Right atrium auricular region (tissue), 2 donors: ENCODE measurements around the gene SIRPB2. TPM values are rescaled to one million over a fixed set of nuclear protein-coding genes. Genes with fewer than 3 reads are reported as not detected.

Experiments used
- DNase-seq: peaks from one replicate; pipeline ENCODE4 v3.0.0-alpha.2; 2019; ENCODE audit warnings: low spot score
- H3K27ac ChIP-seq, 2 donors: fragments of 200-600 bp; sonication (generic); 1 replicate in 1 of 2; 2 replicates in 1 of 2; pipeline ENCODE4 v1.5.1; 2016 to 2019
- H3K27me3 ChIP-seq, 2 donors: fragments of 200-600 bp; sonication (generic); one replicate each; pipeline versions ENCODE4 v1.5.1 to v1.6.0; 2017 to 2019
- H3K36me3 ChIP-seq: fragments of 200-600 bp; sonication (generic); one replicate; pipeline ENCODE4 v1.5.1; 2016
- H3K4me1 ChIP-seq, 2 donors: fragments of 200-600 bp; sonication (generic); one replicate each; pipeline versions ENCODE4 v1.5.1 to v1.6.0; 2017 to 2019
- H3K4me3 ChIP-seq, 2 donors: fragments of 200-600 bp; sonication (generic); 1 replicate in 1 of 2; 2 replicates in 1 of 2; pipeline ENCODE4 v1.5.1; 2017 to 2019; ENCODE audit warnings: mild to moderate bottlenecking in 1 of 2, moderate library complexity in 1 of 2
- H3K9me3 ChIP-seq, 2 donors: fragments of 200-600 bp; sonication (generic); one replicate each; pipeline ENCODE4 v1.5.1; 2019
- total RNA-seq, 2 donors: library from RNA; depleted of rRNA; stranded (reverse); fragments of >200 nt; gene quantifications; one replicate each; pipeline ENCODE4 v1.1.0, GENCODE V29; 2016
- TF ChIP-seq, protein P1 (sequence below), 2 donors: fragments of 200-600 bp; sonication (generic); IDR thresholded peaks; one replicate each; pipeline ENCODE4 v1.5.1; 2019; ENCODE audit warnings: antibody characterized with exemption in 2 of 2

SIRPB2 gene
- total RNA-seq, 2 donors from 2014 or later: 2.6 to 4.4 TPM

DNA sequence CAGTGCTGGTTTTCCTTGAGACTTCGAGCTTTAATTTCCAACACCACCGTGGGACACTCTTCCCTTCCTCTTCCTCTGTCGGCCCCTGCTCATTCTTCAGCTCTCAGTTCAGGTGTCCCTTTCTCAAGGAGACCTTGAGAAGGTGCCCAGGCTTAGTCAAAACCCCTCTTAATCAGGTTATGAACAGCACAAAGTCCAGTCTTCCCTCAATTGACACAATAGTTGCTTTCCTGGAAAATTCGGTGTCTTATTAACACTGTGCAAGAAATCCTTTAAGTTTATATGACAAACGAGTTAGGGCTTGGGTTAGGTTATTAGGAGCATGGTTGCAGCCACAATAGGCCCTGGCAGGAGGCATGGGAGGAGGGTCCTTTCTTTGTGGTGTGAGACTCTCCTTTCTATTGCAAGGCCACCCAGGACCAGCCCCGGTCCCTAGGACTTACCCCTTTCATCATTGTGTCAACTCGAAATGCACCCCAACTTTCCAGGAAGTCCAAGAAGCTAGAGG lies 23.0 kb downstream of the SIRPB2 start:
- Histone ChIP-seq H3K4me1 (peaks cover 0 to 37% of the 10 kb centered on the region in 2 donors), H3K27me3 (no peaks in the 10 kb centered on the region), H3K4me3 (no peak overlapping the region), H3K36me3 (peaks cover 5% of the 10 kb centered on the region), H3K27ac (no peak overlapping the region), H3K9me3 (no peaks in the 10 kb centered on the region)
- DNase-seq: no peak
- TF ChIP-seq, protein P1, sequence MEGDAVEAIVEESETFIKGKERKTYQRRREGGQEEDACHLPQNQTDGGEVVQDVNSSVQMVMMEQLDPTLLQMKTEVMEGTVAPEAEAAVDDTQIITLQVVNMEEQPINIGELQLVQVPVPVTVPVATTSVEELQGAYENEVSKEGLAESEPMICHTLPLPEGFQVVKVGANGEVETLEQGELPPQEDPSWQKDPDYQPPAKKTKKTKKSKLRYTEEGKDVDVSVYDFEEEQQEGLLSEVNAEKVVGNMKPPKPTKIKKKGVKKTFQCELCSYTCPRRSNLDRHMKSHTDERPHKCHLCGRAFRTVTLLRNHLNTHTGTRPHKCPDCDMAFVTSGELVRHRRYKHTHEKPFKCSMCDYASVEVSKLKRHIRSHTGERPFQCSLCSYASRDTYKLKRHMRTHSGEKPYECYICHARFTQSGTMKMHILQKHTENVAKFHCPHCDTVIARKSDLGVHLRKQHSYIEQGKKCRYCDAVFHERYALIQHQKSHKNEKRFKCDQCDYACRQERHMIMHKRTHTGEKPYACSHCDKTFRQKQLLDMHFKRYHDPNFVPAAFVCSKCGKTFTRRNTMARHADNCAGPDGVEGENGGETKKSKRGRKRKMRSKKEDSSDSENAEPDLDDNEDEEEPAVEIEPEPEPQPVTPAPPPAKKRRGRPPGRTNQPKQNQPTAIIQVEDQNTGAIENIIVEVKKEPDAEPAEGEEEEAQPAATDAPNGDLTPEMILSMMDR (IDR thresholded peaks at IDR 0.05): no peak

DNA sequence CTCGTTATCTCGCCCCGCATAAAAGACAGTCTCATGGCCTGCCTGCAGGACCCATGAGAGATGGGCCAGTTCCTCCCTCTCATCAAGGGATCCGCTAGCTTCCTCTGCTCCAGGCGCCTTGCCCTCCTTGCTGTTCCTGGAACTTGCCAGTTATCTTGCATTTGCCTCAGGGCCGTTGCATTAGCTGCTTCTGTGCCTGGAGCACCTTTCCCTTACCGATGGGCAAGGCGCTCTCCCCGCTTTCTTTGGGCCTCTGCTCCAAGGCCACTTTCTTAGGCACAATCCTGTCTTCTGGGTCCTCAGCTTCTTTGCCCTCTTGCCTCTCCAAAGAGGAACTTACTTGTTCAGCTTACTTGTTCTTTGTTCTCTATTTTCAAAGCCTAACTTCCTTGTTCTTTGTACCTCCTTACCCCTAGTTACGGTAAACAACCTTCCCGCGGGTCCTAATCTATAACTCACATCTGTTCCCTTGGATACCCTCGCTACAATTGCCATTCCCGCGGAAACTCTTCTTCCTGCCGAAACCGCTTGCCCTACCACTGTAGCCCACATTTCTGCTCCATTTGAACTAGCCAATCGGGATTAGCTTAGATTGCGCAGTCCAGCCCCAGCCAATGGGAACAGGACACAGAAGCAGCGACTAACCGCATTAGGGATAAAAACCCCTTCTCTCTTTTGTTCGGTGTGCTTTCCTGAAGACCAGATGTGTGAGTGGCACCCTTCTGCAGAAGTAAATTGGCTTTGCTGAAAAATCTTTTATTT lies 23.7 kb downstream of the SIRPB2 start:
- Histone ChIP-seq H3K4me1 (peaks cover 0 to 37% of the 10 kb centered on the region in 2 donors), H3K9me3 (no peaks in the 10 kb centered on the region), H3K4me3 (peak overlapping the region; percentile 76 to 91), H3K27ac (peak overlapping the region; percentile 12 to 83), H3K27me3 (no peaks in the 10 kb centered on the region), H3K36me3 (peaks cover 5% of the 10 kb centered on the region)
- DNase-seq: peak; percentile 68
- TF ChIP-seq, protein P1 (IDR thresholded peaks at IDR 0.05): no peak

DNA sequence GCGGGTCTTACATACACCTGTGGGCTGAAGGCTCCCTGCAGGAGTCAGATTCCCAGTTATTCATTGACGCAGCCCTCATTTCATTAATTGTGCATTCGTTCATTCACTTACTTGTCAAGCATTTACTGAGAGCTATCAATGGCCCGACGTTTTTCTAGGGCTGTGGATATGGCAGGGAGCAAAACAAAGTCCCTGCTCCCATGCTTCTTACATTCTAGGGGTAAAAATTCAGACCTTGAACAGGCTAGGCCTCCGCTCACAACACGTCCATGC lies 24.2 kb downstream of the SIRPB2 start:
- H3K4me1 ChIP-seq: peaks cover 0 to 37% of the 10 kb centered on the region in 2 donors
- DNase-seq: no peak
- H3K27me3 ChIP-seq: no peaks in the 10 kb centered on the region
- TF ChIP-seq, protein P1 (IDR thresholded peaks at IDR 0.05): peak in 1 of 2 donors; percentile 2
- peak overlapping the region; percentile 12 to 83 for H3K27ac ChIP-seq
- H3K36me3 ChIP-seq: peaks cover 5% of the 10 kb centered on the region
- H3K4me3 ChIP-seq: peak overlapping the region; percentile 76 to 91
- no peaks in the 10 kb centered on the region for H3K9me3 ChIP-seq

- H3K27me3 ChIP-seq: no peaks in the 10 kb centered on the region
- peaks cover 5% of the 10 kb centered on the region for H3K36me3 ChIP-seq
- H3K9me3 ChIP-seq: no peaks in the 10 kb centered on the region
- H3K4me1 ChIP-seq: peaks cover 0 to 37% of the 10 kb centered on the region in 2 donors
- TF ChIP-seq, protein P1 (IDR thresholded peaks at IDR 0.05): peak; percentile 99
- DNase-seq: peak; percentile 92
- peak within 1 kb of the TSS; percentile 76 to 91 for H3K4me3 ChIP-seq
- H3K27ac ChIP-seq: peak within 1 kb of the TSS; percentile 83 to 86
Measured at GRCh38 chr20:1466211-1467081, 24.8 kb downstream of the SIRPB2 start, which contains the start of gene NSFL1C. NSFL1C (minus strand) TSS chr20:1466849; CDS start chr20:1466824, 25 bp downstream.

DNA sequence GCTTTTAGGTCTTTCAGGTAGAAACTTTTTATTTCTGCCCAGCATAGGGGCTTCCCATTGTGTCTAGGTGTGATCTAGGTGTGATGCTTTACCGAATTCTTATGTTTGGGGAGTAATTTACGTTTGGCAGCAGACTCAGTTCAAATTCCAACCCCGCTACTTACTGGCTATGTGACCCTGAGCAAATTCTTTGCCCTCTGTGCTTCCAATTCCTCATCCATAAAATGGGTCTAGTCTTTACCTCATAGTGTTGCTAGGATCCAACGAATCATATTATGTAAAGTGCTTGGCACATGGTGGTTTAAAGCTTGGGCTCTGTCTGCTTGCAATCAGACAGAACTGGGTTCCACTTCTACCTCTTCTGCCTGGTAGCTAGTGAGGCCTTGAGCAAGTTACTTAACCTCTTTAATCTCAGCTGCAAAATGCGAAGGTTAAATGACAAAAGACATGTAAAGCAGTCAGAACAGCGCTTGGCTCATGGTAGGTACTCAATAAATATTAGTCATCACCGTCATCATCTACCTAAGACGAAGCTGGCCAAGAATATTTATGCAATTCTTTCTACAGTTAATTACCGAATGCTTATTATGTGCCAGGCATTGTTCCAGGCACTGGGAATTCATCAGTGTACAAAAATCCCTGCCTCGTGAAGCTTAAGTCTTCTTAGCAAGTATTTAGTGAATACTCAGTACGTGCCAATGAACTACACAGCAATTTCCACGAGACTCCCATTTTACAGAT lies 25.6 kb downstream of the SIRPB2 start:
- TF ChIP-seq, protein P1 (IDR thresholded peaks at IDR 0.05): no peak
- no peaks in the 10 kb centered on the region for H3K9me3 ChIP-seq
- peak overlapping the region; percentile 83 to 86 for H3K27ac ChIP-seq
- H3K4me1 ChIP-seq: peaks cover 0 to 37% of the 10 kb centered on the region in 2 donors
- H3K4me3 ChIP-seq: peak overlapping the region; percentile 76 to 91
- no peaks in the 10 kb centered on the region for H3K27me3 ChIP-seq
- H3K36me3 ChIP-seq: peaks cover 9% of the 10 kb centered on the region
- DNase-seq: no peak
